Glutamatergic neuron (in vitro differentiated cells): ENCODE data around the gene RAB34. TPM values are rescaled to one million over a fixed set of nuclear protein-coding genes. Genes with fewer than 3 reads are reported as not detected.
"Not testable (repeated sequence)": the region's sequence is repeated elsewhere in the genome, so short reads cannot be mapped to it uniquely, and the experiment has no call there.

ENCODE experiments used
- DNase-seq: peaks from one replicate; pipeline ENCODE4 v3.0.0; 2022
- H3K27ac Mint-ChIP-seq: one replicate; pipeline ENCODE4 v1.8.0; 2020; ENCODE audit warnings: mild to moderate bottlenecking, mixed read lengths, inconsistent platforms; ENCODE audit not compliant: unreplicated experiment
- H3K27me3 Mint-ChIP-seq: one replicate; pipeline ENCODE4 v1.8.0; 2020; ENCODE audit warnings: mild to moderate bottlenecking, moderate library complexity, mixed read lengths, inconsistent platforms; ENCODE audit not compliant: unreplicated experiment
- H3K36me3 Mint-ChIP-seq: one replicate; pipeline ENCODE4 v1.8.0; 2020; ENCODE audit warnings: mild to moderate bottlenecking, mixed read lengths, inconsistent platforms; ENCODE audit not compliant: unreplicated experiment
- H3K4me1 Mint-ChIP-seq: one replicate; pipeline ENCODE4 v1.8.0; 2020; ENCODE audit warnings: mild to moderate bottlenecking, low read depth, mixed read lengths, inconsistent platforms; ENCODE audit not compliant: unreplicated experiment
- H3K4me3 Mint-ChIP-seq: one replicate; pipeline ENCODE4 v1.8.0; 2020; ENCODE audit warnings: mild to moderate bottlenecking, mixed read lengths, inconsistent platforms; ENCODE audit not compliant: unreplicated experiment
- H3K9me3 Mint-ChIP-seq: one replicate; pipeline ENCODE4 v1.8.0; 2020; ENCODE audit warnings: mild to moderate bottlenecking, moderate library complexity, mixed read lengths, inconsistent platforms; ENCODE audit not compliant: unreplicated experiment
- CTCF ChIP-seq: fragments of 200-600 bp; sonication (generic); IDR thresholded peaks from one replicate; pipeline ENCODE4 v1.5.0; 2021; ENCODE audit not compliant: partially characterized antibody, unreplicated experiment
- total RNA-seq: library from RNA; stranded (reverse); fragmentation: NEBNext Ultra II Directional; extraction: Animal tissue kit (Norgen Biotek cat#: 25700); gene quantifications from one replicate; pipeline ENCODE4 v1.2.1, GENCODE V29; 2021; ENCODE audit not compliant: unreplicated experiment

The RAB34 gene
- total RNA-seq, 1 donor from 2014 or later = 54.3 TPM

DNA sequence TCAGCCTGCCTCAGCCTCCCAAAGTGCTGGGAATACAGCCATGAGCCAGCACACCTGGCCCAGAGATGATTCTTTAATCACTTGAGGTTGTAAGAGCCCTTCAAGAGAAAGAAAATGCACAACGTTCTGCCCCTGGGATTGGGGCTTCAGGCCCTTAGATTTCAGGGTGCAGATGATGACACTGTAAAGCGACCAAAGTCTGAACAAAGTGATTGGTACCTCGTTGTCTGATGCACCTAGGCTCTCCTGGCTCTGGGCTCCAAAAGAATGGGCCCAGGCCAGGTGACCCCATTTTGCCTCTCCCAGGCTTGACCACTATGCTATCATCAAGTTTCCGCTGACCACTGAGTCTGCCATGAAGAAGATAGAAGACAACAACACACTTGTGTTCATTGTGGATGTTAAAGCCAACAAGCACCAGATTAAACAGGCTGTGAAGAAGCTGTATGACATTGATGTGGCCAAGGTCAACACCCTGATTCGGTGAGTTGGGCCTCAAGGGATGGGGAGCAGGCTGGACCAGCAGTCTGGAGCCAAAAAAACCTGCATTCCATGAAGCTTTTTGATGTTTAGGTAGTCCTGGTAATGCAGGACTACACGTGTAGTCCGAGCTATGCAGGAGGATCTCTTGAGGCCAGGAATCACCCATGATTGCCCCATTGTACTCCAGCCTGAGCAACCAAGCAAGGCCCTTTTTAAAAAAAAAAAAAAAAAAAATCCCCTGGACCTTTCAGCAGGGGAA lies 4.9 kb upstream of the RAB34 start:
- H3K36me3 Mint-ChIP-seq = peaks cover 8% of the 10 kb centered on the region
- H3K4me1 Mint-ChIP-seq = peaks cover 29% of the 10 kb centered on the region
- peaks cover 26% of the 10 kb centered on the region for H3K27me3 Mint-ChIP-seq
- H3K27ac Mint-ChIP-seq = no peak overlapping the region
- peaks cover 24% of the 10 kb centered on the region for H3K9me3 Mint-ChIP-seq
- H3K4me3 Mint-ChIP-seq = no peak overlapping the region
- no peak for DNase-seq
- TF ChIP-seq CTCF = no peak

DNA sequence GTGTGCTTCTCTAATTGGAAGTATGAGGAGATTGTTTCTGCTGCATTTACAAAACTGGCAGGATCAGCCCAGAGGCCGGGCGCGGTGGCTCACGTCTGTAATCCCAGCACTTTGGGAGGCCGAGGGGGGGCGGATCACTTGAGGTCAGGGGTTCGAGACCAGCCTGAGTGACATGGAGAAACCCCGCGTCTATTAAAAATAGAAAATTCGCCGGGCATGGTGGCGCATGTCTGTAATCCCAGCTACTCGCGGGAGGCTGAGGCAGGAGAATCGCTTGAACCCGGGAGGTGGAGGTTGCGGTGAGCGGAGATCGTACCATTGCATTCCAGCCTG lies 3.3 kb upstream of the RAB34 start:
- Mint-ChIP-seq H3K27me3 (peaks cover 20% of the 10 kb centered on the region), H3K4me1 (peaks cover 31% of the 10 kb centered on the region), H3K9me3 (peaks cover 22% of the 10 kb centered on the region), H3K4me3 (peak overlapping the region; percentile 98), H3K27ac (peak overlapping the region; percentile 98)
- peak; percentile 2 for TF ChIP-seq CTCF
- not testable (repeated sequence) for DNase-seq, H3K36me3 Mint-ChIP-seq

GRCh38 chr17:28720247-28720996 lies 2.8 kb upstream of the RAB34 start:
- Mint-ChIP-seq H3K4me3 (peak overlapping the region; percentile 98), H3K27me3 (peaks cover 20% of the 10 kb centered on the region), H3K4me1 (peaks cover 31% of the 10 kb centered on the region), H3K27ac (peak overlapping the region; percentile 98), H3K9me3 (peaks cover 22% of the 10 kb centered on the region), H3K36me3 (peaks cover 8% of the 10 kb centered on the region)
- peak; percentile 30 for TF ChIP-seq CTCF
- DNase-seq = no peak

DNA sequence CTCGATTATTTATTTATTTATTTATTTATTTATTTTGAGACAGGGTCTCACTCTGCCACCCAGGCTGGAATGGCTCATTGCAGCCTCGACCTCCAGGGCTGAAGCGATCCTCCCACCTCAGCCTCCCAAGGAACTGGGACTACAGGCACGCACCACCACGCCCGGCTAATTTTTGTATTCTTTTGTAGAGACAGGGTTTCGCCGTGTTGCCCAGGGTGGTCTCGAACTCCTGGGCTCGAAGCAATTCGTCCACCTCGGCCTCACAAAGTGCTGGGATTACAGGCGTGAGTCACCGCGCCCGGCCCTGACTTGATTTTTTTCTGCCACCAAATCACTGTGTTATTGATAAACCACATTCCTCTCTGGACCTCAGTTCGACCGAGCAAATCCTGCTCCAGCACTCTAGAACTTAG lies 1.4 kb upstream of the RAB34 start:
- Mint-ChIP-seq H3K4me3 (peak overlapping the region; percentile 98), H3K27ac (peak overlapping the region; percentile 98), H3K36me3 (no peaks in the 10 kb centered on the region), H3K4me1 (peaks cover 22% of the 10 kb centered on the region), H3K9me3 (peaks cover 13% of the 10 kb centered on the region), H3K27me3 (peaks cover 15% of the 10 kb centered on the region)
- TF ChIP-seq CTCF = no peak
- DNase-seq = no peak

- Mint-ChIP-seq H3K27me3 (peaks cover 15% of the 10 kb centered on the region), H3K9me3 (peaks cover 13% of the 10 kb centered on the region), H3K27ac (peak overlapping the region; percentile 97), H3K36me3 (no peaks in the 10 kb centered on the region), H3K4me3 (peak overlapping the region; percentile 87), H3K4me1 (peaks cover 22% of the 10 kb centered on the region)
- DNase-seq = no peak
- TF ChIP-seq CTCF = no peak
Observed at GRCh38 chr17:28718333-28719020, 809 bp upstream of the RAB34 start.
